ENCODE measurements around the gene RPRD1A. TPM values are rescaled to one million over a fixed set of nuclear protein-coding genes. Genes with fewer than 3 reads are reported as not detected.
A peak's percentile ranks its signal among the peaks of the same experiment; 100 is the strongest.

The RPRD1A gene
- total and polyA plus RNA-seq, 2 experiments from 2014 or later: 24.2 to 39.7 TPM

DNA sequence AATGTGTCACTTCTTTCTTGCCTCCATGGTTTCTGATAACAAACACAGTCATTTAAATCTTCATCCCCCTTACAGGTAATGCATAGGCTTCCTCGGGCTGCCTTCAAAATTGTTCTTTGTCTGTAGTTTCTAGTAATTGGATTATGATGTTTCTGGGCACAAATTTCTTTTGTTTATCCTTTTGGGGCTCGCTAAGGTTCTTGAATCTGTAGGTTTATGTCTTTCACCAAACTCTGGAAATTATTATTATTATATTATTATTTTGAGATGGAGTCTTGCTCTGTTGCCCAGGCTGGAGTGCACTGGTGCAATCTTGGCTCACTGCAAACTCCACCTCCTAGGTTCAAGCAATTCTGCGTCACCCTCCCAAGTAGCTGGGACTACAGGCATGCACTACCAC lies 111.1 kb downstream of the RPRD1A start:
- no peak for DNase-seq
- Histone ChIP-seq H3K79me2 (ENCODE audit: insufficient read depth) (no peaks in the 10 kb centered on the region), H3K4me1 (ENCODE audit: insufficient read depth) (no peaks in the 10 kb centered on the region), H3K27me3 (replicated peaks; ENCODE audit: insufficient read depth) (peaks cover 5% of the 10 kb centered on the region; the same call in 1 of the 2 replicates), H3K4me3 (no peak overlapping the region), H3K9ac (no peak overlapping the region), H3F3A (ENCODE audit: insufficient read depth) (no peaks in the 10 kb centered on the region), H4K20me1 (ENCODE audit: insufficient read depth) (no peaks in the 10 kb centered on the region), H3K27ac (no peak overlapping the region), H3K4me2 (ENCODE audit: unreplicated experiment) (no peak overlapping the region), H3K9me3 (ENCODE audit: low read depth) (no peaks in the 10 kb centered on the region), H3K36me3 (ENCODE audit: low read depth) (no peaks in the 10 kb centered on the region), H2AFZ (no peak overlapping the region), H3K9me2 (ENCODE audit: insufficient read depth) (no peaks in the 10 kb centered on the region)
- no peak for TF ChIP-seq EZH2phosphoT487 (IDR thresholded peaks at IDR 0.05; ENCODE audit: insufficient read depth, low read depth)
- TF ChIP-seq EZH2 (IDR thresholded peaks at IDR 0.05; ENCODE audit: insufficient read depth, poor library complexity, severe bottlenecking): no peak
- 36 to 39% methylated on average over 3 of the region's 3 CpGs for WGBS, 2 experiments (ENCODE audit: low coverage in 1 of 2, low lambda C conversion rate in 2 of 2, missing lambda C conversion rate in 2 of 2)
- in situ Hi-C loops (cut with MboI): loop anchor here (10.0 to 25.0 kb wide), 2 partner anchors 201 to 719 kb away; partner anchors contain the start of gene ZNF397

DNA sequence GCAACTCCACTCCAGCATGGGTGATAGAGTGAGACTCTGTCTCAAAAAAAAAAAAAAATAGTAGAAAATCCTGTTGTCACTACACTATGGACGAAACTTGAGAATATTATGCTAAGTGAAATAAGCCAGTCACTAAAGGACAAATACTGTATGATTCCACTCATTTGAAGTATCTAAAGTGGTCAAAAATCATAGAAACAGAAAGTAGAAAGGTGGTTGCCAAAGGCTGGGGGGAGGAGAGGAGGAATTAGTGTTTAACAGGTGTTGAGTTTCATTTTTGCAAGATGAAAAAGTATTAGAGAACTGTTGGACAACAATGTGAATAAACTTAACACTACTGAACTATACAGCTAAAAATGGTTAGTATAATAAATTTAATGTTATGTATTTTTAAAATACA lies 113.7 kb downstream of the RPRD1A start:
- WGBS, 2 experiments (ENCODE audit: low coverage in 1 of 2, low lambda C conversion rate in 2 of 2, missing lambda C conversion rate in 2 of 2): 55 to 70% methylated on average over 1 of the region's 1 CpG

DNA sequence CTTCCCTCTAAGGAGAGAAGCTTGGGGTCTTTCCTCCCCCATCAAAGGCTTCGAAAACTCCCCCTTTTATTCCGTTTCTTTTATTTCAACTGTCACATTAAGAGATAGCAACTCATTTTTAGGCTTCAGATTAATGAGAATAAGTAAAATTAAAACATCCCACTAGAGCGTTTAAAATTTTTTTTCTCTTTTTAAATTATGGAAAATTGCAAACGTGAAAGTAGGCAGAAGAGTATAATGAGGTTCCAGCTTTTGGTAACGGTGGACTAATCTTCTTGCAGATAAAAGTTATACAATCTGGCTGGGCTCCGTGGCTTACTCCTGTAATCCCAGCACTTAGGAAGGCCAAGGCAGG lies 116.8 kb downstream of the RPRD1A start:
- H2AFZ ChIP-seq: peak overlapping the region; percentile 89; the same call in 1 of the 2 replicates
- H3K4me2 ChIP-seq (ENCODE audit: unreplicated experiment): peak overlapping the region; percentile 89

More for the DNA sequence above, 113.7 kb downstream of the RPRD1A start:
- H3K27me3 ChIP-seq (replicated peaks; ENCODE audit: insufficient read depth): peaks cover 5% of the 10 kb centered on the region; the same call in 1 of the 2 replicates
- no peaks in the 10 kb centered on the region for H3K9me2 ChIP-seq (ENCODE audit: insufficient read depth)
- H4K20me1 ChIP-seq (ENCODE audit: insufficient read depth): no peaks in the 10 kb centered on the region
- in situ Hi-C loops (cut with MboI): loop anchor here (10.0 to 25.0 kb wide), 2 partner anchors 199 to 716 kb away; partner anchors contain the start of gene ZNF397
- H3K36me3 ChIP-seq (ENCODE audit: low read depth): no peaks in the 10 kb centered on the region
- no peaks in the 10 kb centered on the region for H3K9me3 ChIP-seq (ENCODE audit: low read depth)
- H2AFZ ChIP-seq: no peak overlapping the region
- no peak overlapping the region for H3K27ac ChIP-seq
- no peak for DNase-seq
- no peak for TF ChIP-seq EZH2 (IDR thresholded peaks at IDR 0.05; ENCODE audit: insufficient read depth, poor library complexity, severe bottlenecking)
- no peak for TF ChIP-seq EZH2phosphoT487 (IDR thresholded peaks at IDR 0.05; ENCODE audit: insufficient read depth, low read depth)
- no peak overlapping the region for H3K4me2 ChIP-seq (ENCODE audit: unreplicated experiment)
- no peaks in the 10 kb centered on the region for H3K79me2 ChIP-seq (ENCODE audit: insufficient read depth)
- no peak overlapping the region for H3K4me3 ChIP-seq
- H3K4me1 ChIP-seq (ENCODE audit: insufficient read depth): no peaks in the 10 kb centered on the region
- H3K9ac ChIP-seq: no peak overlapping the region
- H3F3A ChIP-seq (ENCODE audit: insufficient read depth): no peaks in the 10 kb centered on the region

DNA sequence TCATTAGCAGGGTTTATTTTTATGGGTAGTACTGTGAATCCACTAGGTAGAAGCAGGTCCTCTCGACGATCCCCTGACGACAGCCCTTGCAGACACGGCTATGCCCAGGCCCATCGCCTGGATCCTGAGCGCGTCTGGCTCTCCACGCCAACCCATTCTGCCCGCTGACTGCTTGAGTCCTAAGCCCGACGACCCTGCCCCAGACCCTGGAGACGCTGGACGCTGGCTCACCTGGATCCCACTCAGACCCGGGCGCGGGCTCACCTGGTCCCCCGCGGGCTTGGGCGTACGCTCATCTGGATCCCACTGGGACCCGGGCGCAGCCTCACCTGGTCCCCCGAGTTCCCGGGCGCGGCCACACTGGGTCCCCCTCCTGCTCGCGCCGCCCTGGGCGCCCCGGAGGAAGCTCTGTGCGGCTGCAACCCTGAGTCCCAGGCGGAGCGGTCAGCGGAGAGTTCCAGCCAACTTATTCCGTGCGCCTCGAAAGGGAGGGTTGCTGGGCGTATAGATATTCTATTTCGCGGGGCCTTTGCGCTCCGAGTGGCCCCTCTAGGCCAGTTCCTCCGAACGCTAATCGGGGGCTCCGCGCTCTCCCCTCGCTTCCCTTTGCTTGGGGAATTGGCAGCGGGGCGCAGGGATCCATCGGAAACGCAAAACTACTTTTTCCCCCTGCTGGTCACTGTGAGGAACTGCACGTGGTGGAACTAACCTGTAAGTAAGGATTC lies 117.3 kb downstream of the RPRD1A start:
- in situ Hi-C loops (cut with MboI): loop anchor here (5.0 to 25.0 kb wide), 3 partner anchors 53 to 713 kb away; partner anchors contain the start of gene ZNF397
- H3K79me2 ChIP-seq (ENCODE audit: insufficient read depth): no peaks in the 10 kb centered on the region
- H3K9me3 ChIP-seq (ENCODE audit: low read depth): no peaks in the 10 kb centered on the region
- H3K27me3 ChIP-seq (replicated peaks; ENCODE audit: insufficient read depth): no peaks in the 10 kb centered on the region
- no peak for TF ChIP-seq EZH2 (IDR thresholded peaks at IDR 0.05; ENCODE audit: insufficient read depth, poor library complexity, severe bottlenecking)
- no peak for TF ChIP-seq EZH2phosphoT487 (IDR thresholded peaks at IDR 0.05; ENCODE audit: insufficient read depth, low read depth)
- peak overlapping the region; percentile 89 for H3K4me2 ChIP-seq (ENCODE audit: unreplicated experiment)
- H3F3A ChIP-seq (ENCODE audit: insufficient read depth): no peaks in the 10 kb centered on the region
- H3K9ac ChIP-seq: no peak overlapping the region
- peak; percentile 67 for DNase-seq
- peak overlapping the region; percentile 85 for H3K4me3 ChIP-seq
- no peaks in the 10 kb centered on the region for H3K36me3 ChIP-seq (ENCODE audit: low read depth)
- peak overlapping the region; percentile 89 for H2AFZ ChIP-seq
- no peaks in the 10 kb centered on the region for H3K9me2 ChIP-seq (ENCODE audit: insufficient read depth)
- no peak overlapping the region for H3K27ac ChIP-seq
- no peaks in the 10 kb centered on the region for H4K20me1 ChIP-seq (ENCODE audit: insufficient read depth)
- WGBS, 2 experiments (ENCODE audit: low coverage in 1 of 2, low lambda C conversion rate in 2 of 2, missing lambda C conversion rate in 2 of 2): 14 to 17% methylated on average over 44 to 53 of the region's 54 CpGs
- no peaks in the 10 kb centered on the region for H3K4me1 ChIP-seq (ENCODE audit: insufficient read depth)

More for the DNA sequence above, 116.8 kb downstream of the RPRD1A start:
- DNase-seq: no peak
- in situ Hi-C loops (cut with MboI): loop anchor here (10.0 to 25.0 kb wide), 2 partner anchors 196 to 713 kb away; partner anchors contain the start of gene ZNF397
- WGBS, 2 experiments (ENCODE audit: low coverage in 1 of 2, low lambda C conversion rate in 2 of 2, missing lambda C conversion rate in 2 of 2): 8 to 9% methylated on average over 6 of the region's 6 CpGs
- Histone ChIP-seq H3K9ac (no peak overlapping the region), H3K79me2 (ENCODE audit: insufficient read depth) (no peaks in the 10 kb centered on the region), H3K27me3 (replicated peaks; ENCODE audit: insufficient read depth) (no peaks in the 10 kb centered on the region), H3K27ac (no peak overlapping the region), H3K4me1 (ENCODE audit: insufficient read depth) (no peaks in the 10 kb centered on the region), H3K9me2 (ENCODE audit: insufficient read depth) (no peaks in the 10 kb centered on the region), H4K20me1 (ENCODE audit: insufficient read depth) (no peaks in the 10 kb centered on the region), H3K9me3 (ENCODE audit: low read depth) (no peaks in the 10 kb centered on the region), H3K36me3 (ENCODE audit: low read depth) (no peaks in the 10 kb centered on the region), H3F3A (ENCODE audit: insufficient read depth) (no peaks in the 10 kb centered on the region), H3K4me3 (peak overlapping the region; percentile 85; the same call in 1 of the 2 replicates)
- TF ChIP-seq EZH2phosphoT487 (IDR thresholded peaks at IDR 0.05; ENCODE audit: insufficient read depth, low read depth) (no peak), EZH2 (IDR thresholded peaks at IDR 0.05; ENCODE audit: insufficient read depth, poor library complexity, severe bottlenecking) (no peak)
